ENCODE data around the gene RASGRF2.

DNA sequence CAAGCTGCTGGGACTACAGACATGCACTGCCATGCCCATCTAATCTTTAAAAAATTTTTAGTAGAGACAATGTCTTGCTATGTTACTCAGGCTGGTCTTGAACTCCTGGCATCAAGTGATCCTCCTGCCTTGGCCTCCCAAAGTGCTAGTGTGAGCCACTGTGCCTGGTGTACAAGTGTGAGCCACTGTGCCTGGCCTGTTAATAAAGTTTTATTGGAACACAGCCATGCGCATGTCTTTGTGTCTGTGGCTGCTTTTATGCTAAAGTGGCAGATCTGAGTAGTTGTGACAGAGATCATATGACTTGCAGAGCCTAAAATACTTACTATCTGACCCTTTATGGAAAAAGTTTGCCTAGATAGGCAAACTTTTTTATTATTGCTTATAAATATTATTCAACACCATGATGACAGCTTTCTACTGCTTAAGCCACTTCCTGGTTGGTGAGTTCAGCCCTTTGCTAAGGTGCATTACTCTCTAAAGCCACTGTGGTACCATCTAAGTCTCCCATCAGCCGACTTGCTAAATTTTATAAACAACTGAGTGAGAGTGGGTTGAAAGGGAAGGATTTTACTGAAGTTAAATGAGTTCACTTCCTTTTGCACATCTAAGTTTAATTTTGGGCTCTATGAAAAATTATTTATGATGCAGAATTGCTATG is 133.5 kb downstream of the RASGRF2 start:
- TF ChIP-seq, protein P1, sequence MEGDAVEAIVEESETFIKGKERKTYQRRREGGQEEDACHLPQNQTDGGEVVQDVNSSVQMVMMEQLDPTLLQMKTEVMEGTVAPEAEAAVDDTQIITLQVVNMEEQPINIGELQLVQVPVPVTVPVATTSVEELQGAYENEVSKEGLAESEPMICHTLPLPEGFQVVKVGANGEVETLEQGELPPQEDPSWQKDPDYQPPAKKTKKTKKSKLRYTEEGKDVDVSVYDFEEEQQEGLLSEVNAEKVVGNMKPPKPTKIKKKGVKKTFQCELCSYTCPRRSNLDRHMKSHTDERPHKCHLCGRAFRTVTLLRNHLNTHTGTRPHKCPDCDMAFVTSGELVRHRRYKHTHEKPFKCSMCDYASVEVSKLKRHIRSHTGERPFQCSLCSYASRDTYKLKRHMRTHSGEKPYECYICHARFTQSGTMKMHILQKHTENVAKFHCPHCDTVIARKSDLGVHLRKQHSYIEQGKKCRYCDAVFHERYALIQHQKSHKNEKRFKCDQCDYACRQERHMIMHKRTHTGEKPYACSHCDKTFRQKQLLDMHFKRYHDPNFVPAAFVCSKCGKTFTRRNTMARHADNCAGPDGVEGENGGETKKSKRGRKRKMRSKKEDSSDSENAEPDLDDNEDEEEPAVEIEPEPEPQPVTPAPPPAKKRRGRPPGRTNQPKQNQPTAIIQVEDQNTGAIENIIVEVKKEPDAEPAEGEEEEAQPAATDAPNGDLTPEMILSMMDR (IDR thresholded peaks at IDR 0.05): no peak
- TF ChIP-seq EP300 (IDR thresholded peaks at IDR 0.05): no peak

Measured in suprapubic skin (tissue), 3 donors.